ENCODE measurements around the gene FCRLB. TPM values are rescaled to one million over a fixed set of nuclear protein-coding genes. Genes with fewer than 3 reads are reported as not detected.

FCRLB gene
- total RNA-seq, 1 donor = 4.3 TPM

- TF ChIP-seq CTCF (IDR thresholded peaks at IDR 0.05; ENCODE audit: insufficient read depth, low read depth, low read length) = no peak
- H3K4me3 ChIP-seq (ENCODE audit: low read depth, low read length) = no peak overlapping the region
- DNase-seq (ENCODE audit: low read depth) = no peak
Observed at GRCh38 chr1:161740921-161741320, 19.6 kb downstream of the FCRLB start.

- no peak overlapping the region for H3K4me3 ChIP-seq (ENCODE audit: low read depth, low read length)
- no peak for TF ChIP-seq CTCF (IDR thresholded peaks at IDR 0.05; ENCODE audit: insufficient read depth, low read depth, low read length)
- no peak for DNase-seq (ENCODE audit: low read depth)
Observed at GRCh38 chr1:161743231-161743630, 21.9 kb downstream of the FCRLB start.

GRCh38 chr1:161747801-161748200, 26.5 kb downstream of the FCRLB start:
- no peak overlapping the region for H3K4me3 ChIP-seq (ENCODE audit: low read depth, low read length)
- no peak for TF ChIP-seq CTCF (IDR thresholded peaks at IDR 0.05; ENCODE audit: insufficient read depth, low read depth, low read length)
- no peak for DNase-seq (ENCODE audit: low read depth)

- peak within 1 kb of the TSS; percentile 95 for H3K4me3 ChIP-seq (ENCODE audit: low read depth, low read length)
- DNase-seq (ENCODE audit: low read depth) = peak; percentile 93
- peak; percentile 9 for TF ChIP-seq CTCF (IDR thresholded peaks at IDR 0.05; ENCODE audit: insufficient read depth, low read depth, low read length)
Observed at GRCh38 chr1:161749509-161750407, 28.4 kb downstream of the FCRLB start, which contains the start of gene DUSP12. Gene DUSP12 (plus strand): TSS chr1:161749786. CDS start chr1:161749802, 16 bp downstream.

- H3K4me3 ChIP-seq (ENCODE audit: low read depth, low read length) = no peak overlapping the region
- TF ChIP-seq CTCF (IDR thresholded peaks at IDR 0.05; ENCODE audit: insufficient read depth, low read depth, low read length) = peak; percentile 71
- peak; percentile 30 for DNase-seq (ENCODE audit: low read depth)
Observed at GRCh38 chr1:161763522-161764098, 42.3 kb downstream of the FCRLB start.

GRCh38 chr1:161766102-161766981, 45.0 kb downstream of the FCRLB start, which contains the start of gene ATF6:
Gene ATF6 (plus strand): TSS chr1:161766320. CDS start chr1:161766361, 41 bp downstream.
- TF ChIP-seq CTCF (IDR thresholded peaks at IDR 0.05; ENCODE audit: insufficient read depth, low read depth, low read length) = no peak
- peak; percentile 97 for DNase-seq (ENCODE audit: low read depth)
- H3K4me3 ChIP-seq (ENCODE audit: low read depth, low read length) = peak within 1 kb of the TSS; percentile 97

All from fibroblast of villous mesenchyme (primary cell).